Thymus (tissue), 11 donors: ENCODE data around the gene VMA21. TPM values are rescaled to one million over a fixed set of nuclear protein-coding genes. Genes with fewer than 3 reads are reported as not detected.
A peak's percentile ranks its signal among the peaks of the same experiment; 100 is the strongest.

Experiments
- DNase-seq, 9 donors: peaks; one replicate each; pipeline ENCODE4 v3.0.0-alpha.2; 2013; ENCODE audit warnings: low spot score in 9 of 9, low read depth in 6 of 9, missing footprints in 1 of 9
- H3K27ac ChIP-seq, 2 donors: one replicate each; pipeline ENCODE4 v1.5.1; 2013; ENCODE audit warnings: control low read depth in 1 of 2, low read depth in 1 of 2, low read length in 1 of 2, mild to moderate bottlenecking in 1 of 2, moderate library complexity in 1 of 2
- H3K27me3 ChIP-seq, 2 donors: one replicate each; pipeline ENCODE4 v1.5.1; 2013; ENCODE audit warnings: low read length in 1 of 2; ENCODE audit not compliant: control insufficient read depth in 2 of 2, insufficient read depth in 1 of 2
- H3K36me3 ChIP-seq, 2 donors: one replicate each; pipeline ENCODE4 v1.5.1; 2013; ENCODE audit warnings: low read length in 1 of 2, mild to moderate bottlenecking in 1 of 2, moderate library complexity in 1 of 2; ENCODE audit not compliant: control insufficient read depth in 2 of 2, insufficient read depth in 2 of 2
- H3K4me1 ChIP-seq, 2 donors: one replicate each; pipeline ENCODE4 v1.5.1; 2013; ENCODE audit warnings: low read length in 2 of 2; ENCODE audit not compliant: control insufficient read depth in 2 of 2, insufficient read depth in 2 of 2
- H3K4me3 ChIP-seq, 2 donors: one replicate each; pipeline ENCODE4 v1.5.1; 2013; ENCODE audit warnings: low read length in 2 of 2, control low read depth in 1 of 2, mild to moderate bottlenecking in 1 of 2
- H3K9me3 ChIP-seq, 2 donors: one replicate each; pipeline ENCODE4 v1.5.1; 2013; ENCODE audit warnings: low read length in 1 of 2, mild to moderate bottlenecking in 1 of 2; ENCODE audit not compliant: control insufficient read depth in 2 of 2, insufficient read depth in 1 of 2
- WGBS: extraction: QIAGEN DNeasy Blood & Tissue Kit; methylation state at CpG from one replicate; pipeline ENCODE4 v1.1.7; 2013; 5-methylcytosine and 5-hydroxymethylcytosine counted together
- polyA plus RNA-seq: library from polyadenylated mRNA; stranded (reverse); fragments of 200-250 nt; gene quantifications from one replicate; pipeline ENCODE4 v1.2.3, GENCODE V29; 2013
- total RNA-seq: library from RNA; stranded (reverse); fragments of 120-200 nt; gene quantifications from one replicate; pipeline ENCODE4 v1.2.4, GENCODE V29; 2013
- donor health status: healthy.

VMA21 gene
- total and polyA plus RNA-seq, 2 donors = 15.8 to 21.9 TPM

DNA sequence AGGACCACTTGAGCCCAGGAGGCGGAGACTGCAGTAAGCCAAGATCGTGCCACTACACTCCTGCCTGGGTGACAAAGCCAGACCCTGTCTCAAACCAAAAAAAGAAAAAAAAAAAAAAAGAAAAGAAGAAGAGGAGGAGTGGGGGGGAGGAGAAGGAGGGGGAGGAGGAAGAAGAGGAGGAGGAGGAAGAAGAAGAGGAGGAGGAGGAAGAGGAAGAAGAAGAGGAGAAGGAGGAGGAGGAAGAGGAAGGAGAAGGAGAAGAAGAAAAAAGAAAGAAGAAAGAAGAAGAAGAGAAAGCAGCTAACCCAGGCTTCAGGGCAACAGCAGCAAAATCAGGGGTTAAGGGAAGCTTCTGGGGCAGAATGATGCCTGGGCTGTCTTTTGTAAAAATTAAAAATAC, 27.5 kb downstream of the VMA21 start:
- no peak for DNase-seq
- H3K9me3 ChIP-seq = no peaks in the 10 kb centered on the region

DNA sequence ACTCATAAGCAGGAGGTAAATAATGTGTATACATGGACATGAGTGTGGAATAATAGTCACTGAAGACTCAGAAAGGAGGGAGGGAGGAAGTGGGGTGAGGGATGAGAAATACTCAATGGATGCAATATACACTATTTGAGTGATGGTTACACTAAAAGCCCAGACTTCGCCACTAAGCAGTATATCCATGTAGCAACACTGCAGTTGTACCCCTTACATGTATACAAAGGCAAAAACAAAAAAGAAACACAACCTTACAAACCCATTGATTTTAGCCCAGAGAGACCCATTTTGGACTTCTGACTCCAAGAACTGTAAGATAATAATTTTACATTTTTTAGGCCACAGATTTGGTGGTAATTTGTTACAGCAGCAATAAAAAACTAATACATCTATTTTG, 51.5 kb downstream of the VMA21 start:
- Histone ChIP-seq H3K4me3 (no peak overlapping the region), H3K27ac (no peak overlapping the region), H3K4me1 (no peaks in the 10 kb centered on the region), H3K9me3 (no peaks in the 10 kb centered on the region), H3K36me3 (no peaks in the 10 kb centered on the region), H3K27me3 (no peaks in the 10 kb centered on the region)
- peak in 3 of 9 donors; percentile 2 to 10 (median 3) for DNase-seq
- WGBS = 90% methylated on average over 1 of the region's 1 CpG

More for the DNA sequence above, 27.5 kb downstream of the VMA21 start:
- H3K4me1 ChIP-seq = no peaks in the 10 kb centered on the region
- H3K27ac ChIP-seq = no peak overlapping the region
- no peaks in the 10 kb centered on the region for H3K36me3 ChIP-seq
- H3K27me3 ChIP-seq = no peaks in the 10 kb centered on the region
- no peak overlapping the region for H3K4me3 ChIP-seq
- 95% methylated on average over 2 of the region's 2 CpGs for WGBS

DNA sequence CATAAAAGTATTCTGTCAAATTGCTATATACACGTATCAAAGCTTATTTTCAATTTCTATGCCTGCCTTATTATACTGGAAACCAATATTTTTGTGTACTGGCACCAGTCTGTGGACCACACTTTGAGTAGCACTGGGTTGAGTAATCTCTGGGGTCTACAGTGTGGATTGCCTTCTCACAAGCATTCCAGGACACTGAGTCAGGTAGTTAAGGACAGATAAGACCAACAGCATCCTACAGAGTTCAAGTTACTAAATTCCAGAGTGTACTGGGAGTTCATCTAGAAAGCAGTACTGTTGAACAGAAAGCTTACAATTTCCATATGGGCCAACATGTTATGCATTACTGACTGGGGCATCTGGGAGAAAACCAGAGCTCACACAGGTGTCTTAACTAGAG, 61.8 kb downstream of the VMA21 start:
- WGBS = 96% methylated on average over 1 of the region's 1 CpG
- H3K4me1 ChIP-seq = no peaks in the 10 kb centered on the region
- no peak overlapping the region for H3K4me3 ChIP-seq
- no peak for DNase-seq
- no peak overlapping the region for H3K27ac ChIP-seq
- no peaks in the 10 kb centered on the region for H3K9me3 ChIP-seq
- H3K36me3 ChIP-seq = no peaks in the 10 kb centered on the region
- H3K27me3 ChIP-seq = no peaks in the 10 kb centered on the region

Other genes with a start within 250 kb of the VMA21 start
- not detected for gene GPR50, start 220.6 kb upstream of the VMA21 start, total RNA-seq
- gene GPR50, start 220.6 kb upstream of the VMA21 start, polyA plus RNA-seq = 0.11 TPM
- gene PASD1, start 166.5 kb downstream of the VMA21 start, total RNA-seq = 0.05 TPM
- 0.02 TPM for gene PASD1, start 166.5 kb downstream of the VMA21 start, polyA plus RNA-seq